GM18508 (cell line): ENCODE measurements around the gene STX4.
"Not testable (repeated sequence)": the region's sequence is repeated elsewhere in the genome, so short reads cannot be mapped to it uniquely, and the experiment has no call there.

Experiments used
- ATAC-seq: cut with Tn5 transposase; IDR thresholded peaks from one replicate; pipeline ENCODE4 v1.9.1; 2021; ENCODE audit warnings: moderate number of reproducible peaks; ENCODE audit not compliant: insufficient read depth, unreplicated experiment

The STX4 gene

DNA sequence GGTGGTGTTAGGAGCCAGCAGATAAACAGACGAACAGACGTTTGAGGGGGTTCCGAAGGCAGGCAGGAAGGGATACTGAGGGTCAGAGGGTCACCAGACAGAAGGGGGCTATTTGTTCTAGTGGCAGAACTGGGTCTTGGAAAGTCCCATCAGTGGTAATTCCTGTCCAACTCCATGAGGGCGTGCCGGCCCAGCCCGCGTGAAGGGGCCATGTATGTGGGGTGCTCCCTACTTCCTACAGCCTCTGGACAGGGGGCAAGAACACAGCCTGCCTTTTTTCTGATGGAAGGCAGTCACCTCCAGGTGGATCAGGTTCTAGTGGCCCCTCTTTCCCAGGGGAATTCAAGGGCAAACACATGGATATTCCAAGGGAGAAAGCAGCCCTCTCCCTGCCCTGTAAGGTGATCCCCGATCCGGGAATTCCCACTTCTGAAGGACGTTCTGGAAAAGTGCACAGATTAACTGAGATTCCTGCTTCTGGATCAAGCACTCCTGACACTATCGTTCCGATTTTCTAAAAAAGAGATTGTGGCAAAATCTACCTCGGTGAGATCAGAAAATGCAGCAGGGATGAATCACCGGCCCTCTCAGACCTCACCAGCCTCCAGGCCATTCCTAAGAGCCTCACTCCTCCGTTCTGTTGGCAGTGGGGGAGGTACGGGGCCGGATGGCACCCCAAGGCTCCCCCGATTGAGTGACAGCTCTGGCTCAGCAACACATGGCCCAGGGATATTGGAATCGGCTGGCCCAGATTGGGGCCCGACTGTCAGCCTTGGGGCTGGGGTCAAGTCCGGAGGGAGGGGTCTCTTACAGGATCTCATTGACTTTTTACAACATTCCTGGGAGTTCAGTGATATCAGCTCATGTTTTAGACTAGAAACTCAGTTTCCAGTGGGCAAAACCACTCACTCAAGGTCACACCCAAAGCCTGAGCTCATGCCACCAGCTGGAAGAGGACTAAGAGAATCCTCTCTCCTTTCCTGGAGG lies 35.3 kb upstream of the STX4 start:
- ATAC-seq, result no peak

DNA sequence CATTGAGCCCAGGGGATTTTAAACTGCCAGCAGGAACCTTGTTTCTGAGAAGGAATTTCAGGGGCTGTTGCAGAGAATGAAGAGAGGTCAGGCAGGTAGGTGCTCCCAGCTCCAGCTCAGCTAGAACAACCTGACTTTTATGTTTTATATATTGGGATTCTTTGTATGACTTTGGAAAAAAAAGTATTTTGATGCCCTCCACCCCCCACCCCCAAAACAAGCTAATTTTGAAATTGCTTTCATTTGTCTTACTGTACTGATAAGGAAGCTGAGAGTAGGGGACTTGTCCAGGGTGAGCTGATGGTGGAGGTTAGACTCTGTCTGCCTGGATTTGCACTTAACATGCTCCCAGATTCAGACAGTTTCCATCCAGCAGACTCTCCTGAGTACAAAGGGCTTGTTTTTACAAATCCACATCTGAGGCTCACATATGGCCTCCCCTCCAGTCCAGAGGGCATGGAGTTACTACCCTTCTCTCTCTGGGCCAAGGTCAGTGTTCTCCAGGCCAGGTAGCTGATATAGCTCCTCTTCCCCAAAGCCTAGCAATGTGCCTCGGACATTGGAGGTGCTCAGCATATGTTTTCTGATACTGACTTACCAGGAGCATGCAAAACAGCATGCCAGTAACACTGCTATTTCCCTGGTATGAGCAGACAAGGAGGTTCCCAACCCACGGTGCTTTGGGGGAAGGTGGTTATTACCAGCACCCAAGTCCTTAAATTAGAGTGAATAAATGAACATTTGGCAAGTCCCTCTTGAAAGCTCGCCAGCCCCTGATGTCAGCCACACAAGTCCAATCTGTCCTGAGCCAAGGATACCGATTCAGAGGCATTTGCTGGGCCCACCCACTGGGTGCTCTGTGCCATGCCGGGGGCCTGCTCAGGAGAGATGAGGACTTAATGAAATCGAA lies 34.3 kb upstream of the STX4 start:
- ATAC-seq, result no peak

DNA sequence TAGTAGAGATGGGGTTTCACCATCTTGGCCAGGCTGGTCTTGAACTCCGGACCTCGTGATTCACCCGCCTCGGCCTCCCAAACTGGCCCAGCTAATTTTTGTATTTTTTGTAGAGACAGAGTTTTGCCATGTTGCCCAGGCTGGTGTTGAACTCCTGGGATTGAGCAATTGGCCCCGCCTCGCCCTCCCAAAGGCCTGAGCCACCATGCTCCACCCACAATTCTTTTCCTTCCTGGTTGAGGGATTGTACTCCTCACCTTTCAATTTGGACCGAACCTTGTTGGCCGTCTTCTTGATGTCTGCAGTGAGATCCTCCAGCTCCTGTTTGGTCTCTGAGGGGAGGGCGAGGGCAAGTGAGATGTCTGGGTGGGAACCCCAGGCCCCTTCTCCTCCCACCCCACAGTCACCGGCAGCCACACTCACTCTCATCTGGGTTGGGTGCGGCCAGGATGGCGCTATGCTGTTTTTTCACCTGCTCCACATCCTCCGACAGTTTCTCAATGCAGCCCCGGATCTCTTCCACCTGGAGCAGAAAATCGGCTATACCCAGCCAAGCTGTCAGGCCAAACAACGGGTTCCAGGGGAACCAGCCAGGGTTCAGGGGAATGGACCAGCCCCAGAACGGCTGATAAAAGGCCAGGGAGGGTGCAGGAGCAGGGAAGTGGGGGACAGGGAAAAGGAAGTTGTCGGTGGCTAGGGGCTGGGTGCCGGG lies 32.5 kb upstream of the STX4 start:
- no peak for ATAC-seq

DNA sequence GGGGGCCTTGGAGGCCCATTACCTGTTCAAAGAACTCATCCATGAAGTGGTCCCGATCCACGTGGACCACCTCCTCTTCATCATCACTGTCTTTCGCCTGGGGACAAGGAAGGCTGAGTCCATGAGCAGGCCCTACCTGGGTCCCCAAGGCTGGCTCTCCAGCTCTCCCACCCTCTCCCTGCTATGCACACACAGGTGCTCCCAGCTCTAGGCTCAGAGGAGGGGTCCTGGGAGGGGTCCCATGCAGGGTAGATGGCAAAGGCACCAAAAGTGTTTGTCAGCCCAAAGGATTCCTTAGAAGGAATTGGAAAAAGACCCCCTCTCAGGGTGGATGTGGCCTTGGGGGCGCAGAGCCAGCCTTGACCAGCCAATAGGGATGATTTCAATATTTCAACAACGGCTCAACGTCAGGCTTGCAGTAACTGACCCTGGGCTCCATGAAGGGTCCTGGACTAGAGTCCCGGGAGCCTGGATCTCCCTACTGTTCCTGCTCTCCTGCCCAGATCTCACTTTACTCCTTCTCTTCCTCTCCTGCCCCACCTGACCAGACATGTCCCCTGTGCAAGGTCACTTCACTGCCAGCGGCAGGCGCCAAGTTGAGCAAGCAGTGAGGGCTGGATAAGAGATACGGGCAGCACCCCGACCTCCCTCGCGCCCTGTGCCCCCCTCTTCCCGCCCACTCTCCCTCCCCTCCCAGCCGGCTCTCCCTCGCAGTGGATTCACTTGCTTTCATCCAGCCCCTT lies 31.7 kb upstream of the STX4 start:
- ATAC-seq, result no peak

DNA sequence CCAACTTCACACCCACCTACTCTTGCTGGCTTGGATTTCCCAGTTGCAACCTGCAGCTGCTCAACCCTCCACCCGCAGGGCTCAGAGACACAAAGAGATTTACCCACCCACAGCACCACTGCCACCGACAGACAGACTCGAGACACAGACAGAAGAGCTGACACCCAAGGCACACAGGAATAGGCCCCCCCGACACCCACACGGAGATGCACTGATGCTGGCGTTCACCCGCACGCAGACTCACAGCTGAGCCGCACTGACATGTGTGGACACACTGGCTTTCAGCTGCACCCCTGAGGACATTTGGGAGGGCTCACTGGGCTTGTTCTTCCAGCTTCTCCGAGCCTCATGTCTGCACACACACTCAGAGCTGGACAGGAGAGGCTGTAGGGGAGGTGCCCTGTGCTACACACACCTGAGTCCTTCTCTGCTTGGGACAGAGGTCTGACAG lies 31.1 kb upstream of the STX4 start:
- no peak for ATAC-seq

DNA sequence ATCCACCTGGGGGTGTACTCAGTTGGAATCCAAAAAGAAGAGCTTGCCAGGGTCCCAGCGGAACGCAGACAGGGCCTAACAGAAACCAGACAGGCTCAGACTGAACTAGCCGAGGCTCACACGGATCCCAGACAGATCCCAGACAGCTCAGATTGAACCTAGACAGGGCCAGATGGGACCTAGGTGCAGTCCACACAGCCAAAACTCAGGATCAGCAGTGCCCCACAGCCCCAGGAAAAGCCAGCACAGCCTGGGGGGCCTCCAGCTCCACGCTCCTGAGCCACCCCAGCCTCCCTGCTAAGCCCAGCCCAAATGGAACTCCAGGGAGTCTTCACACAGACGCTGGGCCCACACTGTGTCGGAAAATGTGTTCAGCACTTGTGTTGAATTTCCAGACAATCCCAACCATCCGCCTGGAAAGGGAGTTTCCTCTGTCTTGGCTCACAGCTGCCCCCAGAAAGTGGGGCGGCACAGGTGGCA lies 30.5 kb upstream of the STX4 start:
- ATAC-seq, result no peak

DNA sequence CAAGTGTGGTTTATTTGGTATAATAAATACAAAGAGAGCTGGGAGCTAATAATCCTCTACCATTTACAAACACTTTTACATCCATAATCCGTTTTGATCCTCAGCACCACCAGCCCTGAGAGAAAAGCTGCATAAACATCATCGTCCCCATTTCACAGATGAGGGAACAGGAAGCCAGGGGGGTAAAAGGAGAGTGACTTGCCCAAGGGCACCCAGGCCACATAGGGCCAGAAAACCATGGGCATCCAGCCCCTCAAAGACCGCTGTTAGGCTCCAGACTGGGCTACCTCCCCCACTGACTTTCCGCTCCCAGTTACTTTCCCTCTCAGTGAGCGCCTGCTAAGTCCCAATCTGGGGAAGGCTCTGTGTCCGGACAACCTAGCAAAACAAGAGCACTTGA lies 29.6 kb upstream of the STX4 start:
- no peak for ATAC-seq

DNA sequence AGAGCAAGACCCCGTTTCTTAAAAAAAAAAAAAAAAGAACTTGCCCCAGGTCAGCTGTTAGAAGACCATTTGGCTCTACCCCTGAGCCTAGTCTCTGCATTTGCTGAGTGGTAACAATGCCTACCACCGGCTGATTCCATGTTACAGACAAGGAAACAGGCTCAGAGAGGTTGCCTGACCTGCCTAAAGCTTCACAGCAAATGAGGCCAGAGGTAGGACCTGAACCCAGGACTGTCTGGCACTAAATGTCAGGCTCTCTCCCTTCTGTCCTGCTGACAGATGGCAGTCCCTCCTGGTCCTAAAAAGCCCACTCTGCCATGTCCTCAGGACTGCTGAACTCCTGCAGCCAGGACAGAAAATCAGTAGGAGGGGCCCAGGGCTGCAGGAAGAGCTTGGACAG lies 28.7 kb upstream of the STX4 start:
- ATAC-seq, result no peak

DNA sequence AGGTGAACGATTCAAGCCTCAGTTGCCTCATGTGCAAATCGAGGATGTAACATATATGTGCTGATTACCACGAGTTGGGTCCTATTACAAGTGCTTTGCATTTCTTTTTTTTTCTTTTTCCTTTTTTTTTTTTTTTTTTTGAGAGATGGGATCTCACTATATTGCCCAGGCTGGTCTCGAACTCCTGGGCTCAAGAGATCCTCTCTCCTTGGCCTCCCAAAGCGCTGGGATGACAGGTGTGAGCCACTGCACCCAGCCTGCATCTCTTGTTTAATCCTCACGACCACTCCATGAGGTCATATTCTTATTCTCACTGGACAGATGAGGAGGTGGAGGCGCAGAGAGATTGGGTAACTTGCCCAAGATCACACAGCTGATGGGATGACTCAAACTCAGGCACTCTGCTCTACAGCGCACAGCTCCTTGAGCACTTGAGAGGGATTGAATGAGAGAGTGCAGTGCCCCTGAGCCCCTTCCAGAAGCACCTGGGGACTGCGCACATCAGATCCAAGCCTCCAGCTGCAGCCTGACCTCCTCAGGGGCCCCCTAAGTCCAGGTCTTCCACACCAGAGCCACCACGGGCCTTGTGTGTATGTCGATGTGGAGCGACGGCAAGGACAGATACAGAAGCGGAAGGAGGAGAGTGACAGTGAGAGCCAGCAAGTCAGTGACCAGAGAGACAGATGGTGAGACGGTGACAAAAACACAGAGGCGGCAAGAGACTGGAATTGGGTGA lies 27.8 kb upstream of the STX4 start:
- no peak for ATAC-seq

DNA sequence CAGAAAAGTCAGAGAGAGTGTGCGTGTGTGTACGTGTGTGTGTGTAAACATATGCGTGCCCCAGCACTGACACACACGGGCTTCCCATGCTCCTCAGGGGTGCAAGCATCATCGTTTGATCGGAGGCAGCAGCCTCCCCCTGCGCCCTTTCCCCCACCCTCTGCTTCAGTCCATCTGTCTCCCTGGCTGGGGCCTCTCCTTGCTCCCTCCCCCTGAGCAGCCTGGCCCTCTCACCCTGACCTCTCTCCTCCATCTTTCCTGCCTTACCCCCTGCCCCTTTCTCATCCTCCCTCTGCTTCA lies 27.3 kb upstream of the STX4 start:
- no peak for ATAC-seq

DNA sequence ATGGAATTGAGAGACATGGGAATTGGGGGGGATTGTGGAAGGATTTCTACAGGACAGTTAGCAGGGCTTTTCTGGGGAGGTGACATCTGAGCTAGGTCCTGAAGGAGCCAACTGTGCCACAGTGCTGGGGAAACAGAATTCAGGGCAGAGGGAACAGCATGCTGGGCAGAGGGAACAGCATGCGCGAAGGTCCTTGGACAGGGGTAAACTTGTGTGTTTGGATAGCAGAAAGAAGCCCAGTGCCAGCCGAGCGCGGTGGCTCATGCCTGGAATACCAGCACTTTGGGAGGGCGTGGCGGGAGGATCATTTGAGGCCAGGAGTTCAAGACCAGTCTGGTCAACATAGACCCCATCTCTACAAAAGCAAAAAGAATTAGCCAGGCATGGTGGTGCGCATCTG lies 26.8 kb upstream of the STX4 start:
- ATAC-seq, result no peak

DNA sequence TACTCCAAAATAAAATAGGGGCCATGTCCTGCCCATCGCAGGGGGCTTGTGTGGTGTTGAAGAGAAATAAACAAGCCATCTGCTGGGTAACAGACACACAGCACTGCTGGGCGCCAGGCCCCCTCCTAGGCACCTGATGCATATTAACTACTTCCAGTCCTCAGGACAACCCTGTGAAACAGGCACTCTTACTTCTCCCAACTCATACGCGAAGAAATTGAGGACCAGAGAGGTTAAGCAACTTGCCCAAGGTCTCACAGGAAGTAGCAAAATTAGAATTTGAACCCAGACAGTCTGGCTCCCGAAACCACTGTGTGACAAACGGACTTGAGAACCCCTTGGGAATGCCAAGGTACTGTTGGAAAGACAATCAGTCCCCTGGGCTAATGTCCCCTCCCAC lies 25.7 kb upstream of the STX4 start:
- no peak for ATAC-seq

DNA sequence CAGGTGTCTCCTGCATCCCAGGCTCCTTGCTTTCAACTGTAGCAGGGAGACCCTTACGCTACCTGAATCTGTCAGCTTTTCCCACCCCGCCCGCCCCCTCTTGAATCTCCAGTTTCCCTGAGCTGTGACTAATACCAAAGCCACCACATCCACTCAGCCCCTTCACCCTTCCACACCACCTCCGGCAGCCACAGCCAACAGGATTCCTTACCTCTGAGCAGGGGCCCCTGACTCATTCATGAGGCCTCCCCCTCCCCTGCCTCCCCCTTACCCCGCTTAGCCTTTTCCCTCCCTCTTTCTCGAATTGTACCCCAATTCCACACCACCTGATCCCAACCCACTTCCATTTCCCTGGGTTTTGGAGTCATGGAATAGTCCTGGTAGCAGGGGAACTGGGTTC lies 25.2 kb upstream of the STX4 start:
- no peak for ATAC-seq

DNA sequence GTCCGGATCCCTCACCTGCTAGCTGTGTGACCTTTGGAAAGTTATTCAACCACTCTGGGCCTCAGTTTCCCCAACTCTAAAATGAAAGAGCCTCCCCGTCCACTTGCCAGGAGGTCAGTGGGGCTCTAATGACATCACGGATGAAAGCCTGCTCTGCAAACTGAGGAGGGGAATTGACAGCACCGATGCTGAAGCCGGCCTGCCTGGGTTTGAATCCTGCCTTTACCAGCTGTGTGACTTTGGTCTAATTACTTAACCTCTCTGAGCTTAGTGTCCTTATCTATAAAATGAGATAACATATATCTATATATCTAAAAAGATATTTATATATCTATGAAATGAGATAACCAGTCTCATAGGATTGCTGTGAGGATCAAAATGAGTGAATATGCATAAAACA lies 24.8 kb upstream of the STX4 start:
- no peak for ATAC-seq

DNA sequence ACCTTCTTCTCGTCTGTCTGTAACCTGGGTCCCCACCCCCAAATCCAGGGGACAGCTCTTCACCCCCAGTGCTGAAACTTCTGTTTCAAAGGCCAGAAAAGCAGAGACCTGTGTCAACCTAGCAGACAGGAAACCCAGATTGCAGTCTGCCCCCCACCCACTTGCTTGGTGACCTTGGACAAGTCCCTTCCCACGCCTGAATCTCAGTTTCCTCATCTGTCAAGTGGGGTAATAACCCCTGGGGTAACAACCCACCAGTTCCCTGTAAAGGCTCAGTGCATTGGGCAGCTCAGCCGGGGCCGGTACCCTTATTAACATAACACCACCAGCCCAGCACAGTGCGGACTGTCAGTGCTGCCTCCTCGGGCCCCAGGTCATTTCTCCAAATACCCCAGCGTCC lies 24.2 kb upstream of the STX4 start:
- no peak for ATAC-seq

DNA sequence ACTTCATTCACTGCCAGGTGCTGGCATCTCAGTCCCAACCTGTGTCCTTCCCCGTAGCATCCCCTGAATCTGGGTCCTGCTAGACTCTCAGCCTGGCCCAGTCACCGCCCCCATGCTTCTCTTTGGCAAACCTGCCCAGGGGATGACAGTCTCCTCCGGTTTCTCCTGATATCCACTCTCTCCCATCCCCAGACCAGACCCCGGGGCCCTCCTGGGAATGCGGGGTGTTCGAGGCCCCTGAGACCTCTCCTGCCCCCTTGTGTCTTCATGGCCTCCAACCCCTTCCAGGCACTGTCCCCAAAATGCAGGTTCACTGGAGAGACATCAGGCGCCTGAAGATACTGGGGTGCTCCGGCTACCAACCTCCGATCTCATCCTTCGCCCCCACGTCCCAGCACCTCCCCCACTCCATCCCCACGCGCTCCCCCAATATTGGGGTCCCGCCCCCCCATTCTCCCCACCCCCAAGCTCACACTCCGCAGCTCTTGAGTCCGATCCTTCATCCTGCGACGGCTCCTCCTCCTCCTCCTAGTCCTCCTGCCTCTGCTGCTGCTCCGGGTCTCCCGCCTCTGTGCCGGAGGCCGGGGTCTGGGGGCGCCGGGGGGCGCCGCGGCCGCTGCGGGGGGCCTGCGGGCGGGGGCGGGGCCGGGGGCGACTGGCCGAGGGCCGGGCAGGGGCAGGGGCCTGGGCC lies 23.3 kb upstream of the STX4 start:
- ATAC-seq, result no peak

DNA sequence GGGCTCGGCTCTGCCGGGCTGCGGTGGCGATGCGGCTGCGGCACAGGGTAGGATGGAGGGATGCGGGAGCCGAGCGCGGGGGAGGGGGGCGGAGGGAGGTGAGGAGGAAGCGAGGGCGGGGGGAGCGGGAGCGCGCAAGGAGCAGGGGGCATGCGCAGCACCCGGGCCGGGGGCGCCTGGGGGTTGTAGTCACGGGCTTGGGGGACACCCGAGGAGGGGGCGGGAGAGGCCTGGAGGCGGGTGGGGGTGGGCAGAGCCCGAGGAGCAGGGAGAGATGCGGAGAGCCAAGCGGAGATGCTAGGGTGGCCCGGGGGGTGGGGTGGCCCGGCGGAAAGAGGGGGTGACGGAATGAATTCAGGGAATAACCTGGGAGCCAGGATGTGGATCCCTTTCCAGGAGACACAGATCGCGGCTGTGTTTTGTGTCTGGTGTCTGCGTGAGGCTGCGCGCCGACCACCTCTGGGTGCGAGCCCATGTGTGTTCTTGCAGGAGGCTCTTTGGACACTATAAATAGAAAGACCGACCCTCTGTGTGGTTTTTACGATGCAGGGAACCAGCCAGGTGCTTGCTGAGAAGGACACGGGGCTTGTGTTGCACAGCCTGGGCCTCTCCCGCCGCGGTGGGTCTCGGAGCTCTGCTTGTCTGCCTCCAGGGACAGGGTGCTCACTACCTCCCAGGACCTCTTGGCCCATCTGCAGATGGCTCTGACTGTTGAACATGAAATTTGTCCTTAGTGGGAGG lies 22.6 kb upstream of the STX4 start, which contains the start of gene STX1B:
TSS of gene STX1B (minus strand) at position 54 of the 741 bp plus-strand sequence. CDS start 242 bp downstream, outside the sequence.
- ATAC-seq, result no peak

DNA sequence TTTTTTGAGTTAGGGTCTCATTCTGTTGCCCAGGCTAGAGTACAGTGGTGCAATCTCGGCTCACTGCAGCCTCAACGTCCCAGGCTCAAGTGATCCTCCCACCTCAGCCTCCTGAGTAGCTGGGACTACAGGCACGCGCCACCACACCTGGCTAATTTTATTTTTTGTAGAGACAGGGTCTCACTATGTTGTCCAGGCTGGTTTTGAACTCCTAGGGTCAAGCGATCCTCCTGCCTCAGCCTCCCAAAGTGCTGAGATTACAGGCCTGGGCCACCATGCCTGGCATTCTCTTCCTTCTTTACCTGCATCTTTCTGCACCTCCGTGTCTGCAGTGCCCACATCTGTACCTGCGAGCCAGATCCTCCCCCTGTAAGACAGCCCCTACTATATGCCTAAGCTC lies 21.5 kb upstream of the STX4 start:
- ATAC-seq, result not testable (repeated sequence)
